Fibroblast of villous mesenchyme (primary cell): Measurements from ENCODE around the gene USP37. TPM values are rescaled to one million over a fixed set of nuclear protein-coding genes. Genes with fewer than 3 reads are reported as not detected.

ENCODE experiments used
- DNase-seq: peaks from one replicate; pipeline ENCODE4 v3.0.0-alpha.2; 2010; ENCODE audit warnings: low read depth
- H3K4me3 ChIP-seq: 2 replicates; pipeline ENCODE4 v1.5.1; 2011; ENCODE audit warnings: low read depth, mild to moderate bottlenecking, low read length
- CTCF ChIP-seq: IDR thresholded peaks from 2 replicates; pipeline ENCODE4 v1.5.1; 2012; ENCODE audit warnings: low read depth, mild to moderate bottlenecking, low read length; ENCODE audit not compliant: insufficient read depth
- total RNA-seq: library from RNA; depleted of rRNA; stranded (reverse); fragments of >200 nt; gene quantifications from 2 replicates; pipeline ENCODE4 v1.2.3, GENCODE V29; 2012

The USP37 gene
- total RNA-seq, 1 donor = 21.2 TPM

GRCh38 chr2:218405746-218406208, 162.4 kb downstream of the USP37 start:
- no peak for TF ChIP-seq CTCF
- DNase-seq = no peak
- H3K4me3 ChIP-seq = peak overlapping the region; percentile 37

- H3K4me3 ChIP-seq = no peak overlapping the region
- DNase-seq = no peak
- no peak for TF ChIP-seq CTCF
Observed at GRCh38 chr2:218405086-218405745, 162.9 kb downstream of the USP37 start.

- DNase-seq = no peak
Observed at GRCh38 chr2:218404351-218405085, 163.6 kb downstream of the USP37 start.

GRCh38 chr2:218403810-218404209, 164.3 kb downstream of the USP37 start:
- TF ChIP-seq CTCF = no peak
- DNase-seq = no peak
- H3K4me3 ChIP-seq = no peak overlapping the region

More at GRCh38 chr2:218404351-218405085, 163.6 kb downstream of the USP37 start:
- no peak overlapping the region for H3K4me3 ChIP-seq
- no peak for TF ChIP-seq CTCF

GRCh38 chr2:218402911-218403411, 165.2 kb downstream of the USP37 start:
- no peak for DNase-seq
- H3K4me3 ChIP-seq = no peak overlapping the region
- TF ChIP-seq CTCF = no peak

- no peak for DNase-seq
- TF ChIP-seq CTCF = no peak
- no peak overlapping the region for H3K4me3 ChIP-seq
Observed at GRCh38 chr2:218402491-218402901, 165.7 kb downstream of the USP37 start.
